Right renal pelvis (tissue), 4 donors: ENCODE results near the gene ETV7. TPM values are rescaled to one million over a fixed set of nuclear protein-coding genes. Genes with fewer than 3 reads are reported as not detected.
"Not testable (repeated sequence)": the region's sequence is repeated elsewhere in the genome, so short reads cannot be mapped to it uniquely, and the experiment has no call there.

ENCODE experiments used
- DNase-seq, 4 donors: peaks; one replicate each; pipeline ENCODE4 v3.0.0-alpha.2; 2013; ENCODE audit warnings: low read depth in 4 of 4, low spot score in 3 of 4, missing footprints in 1 of 4
- polyA plus RNA-seq, 4 donors: library from polyadenylated mRNA; unstranded; fragments of 120-200 nt; gene quantifications; one replicate each; pipeline ENCODE4 v1.2.1, GENCODE V29; 2013; ENCODE audit not compliant: insufficient read length in 4 of 4

The ETV7 gene
- polyA plus RNA-seq, 4 donors: 0.10 to 0.16 (median 0.11) TPM; not detected in 1

DNA sequence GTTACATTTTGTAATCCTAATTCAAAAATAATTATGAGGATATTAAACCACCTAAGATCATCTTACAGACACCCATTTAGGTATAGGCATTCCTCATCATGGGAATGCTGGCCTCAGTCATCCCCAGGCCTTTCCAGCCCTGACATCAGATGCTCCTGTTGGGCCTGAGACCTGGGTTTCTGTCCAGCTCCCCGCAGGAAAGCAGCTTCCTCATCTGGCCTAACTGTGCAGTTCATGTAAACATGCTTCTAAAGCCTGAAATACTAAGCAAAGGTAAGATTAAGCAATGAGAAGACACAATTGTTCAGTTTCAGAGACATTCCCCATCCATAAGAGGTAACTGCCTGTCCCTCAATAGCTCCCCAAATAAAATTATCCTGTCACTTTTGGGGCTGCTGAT lies 19.0 kb downstream of the ETV7 start:
- DNase-seq: no peak

DNA sequence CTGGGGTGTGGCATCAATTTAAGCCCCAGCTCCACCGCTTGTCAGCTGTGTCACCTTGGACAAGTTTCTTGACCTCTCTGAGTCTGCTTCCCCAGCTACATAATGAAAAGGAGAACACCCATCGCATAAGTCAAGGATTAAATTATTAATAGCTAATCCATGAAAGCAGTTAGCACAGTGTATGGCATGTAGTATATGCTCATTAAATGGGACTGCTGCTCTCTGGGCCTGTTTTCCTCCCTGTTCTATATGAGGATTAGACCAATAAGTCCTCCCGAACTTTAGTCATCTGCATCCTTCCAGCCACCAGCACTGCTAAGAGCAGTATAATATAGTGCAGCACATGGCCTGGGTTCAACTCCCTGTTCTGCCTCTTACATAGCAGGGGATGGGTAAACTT lies 19.7 kb downstream of the ETV7 start:
- DNase-seq: no peak

DNA sequence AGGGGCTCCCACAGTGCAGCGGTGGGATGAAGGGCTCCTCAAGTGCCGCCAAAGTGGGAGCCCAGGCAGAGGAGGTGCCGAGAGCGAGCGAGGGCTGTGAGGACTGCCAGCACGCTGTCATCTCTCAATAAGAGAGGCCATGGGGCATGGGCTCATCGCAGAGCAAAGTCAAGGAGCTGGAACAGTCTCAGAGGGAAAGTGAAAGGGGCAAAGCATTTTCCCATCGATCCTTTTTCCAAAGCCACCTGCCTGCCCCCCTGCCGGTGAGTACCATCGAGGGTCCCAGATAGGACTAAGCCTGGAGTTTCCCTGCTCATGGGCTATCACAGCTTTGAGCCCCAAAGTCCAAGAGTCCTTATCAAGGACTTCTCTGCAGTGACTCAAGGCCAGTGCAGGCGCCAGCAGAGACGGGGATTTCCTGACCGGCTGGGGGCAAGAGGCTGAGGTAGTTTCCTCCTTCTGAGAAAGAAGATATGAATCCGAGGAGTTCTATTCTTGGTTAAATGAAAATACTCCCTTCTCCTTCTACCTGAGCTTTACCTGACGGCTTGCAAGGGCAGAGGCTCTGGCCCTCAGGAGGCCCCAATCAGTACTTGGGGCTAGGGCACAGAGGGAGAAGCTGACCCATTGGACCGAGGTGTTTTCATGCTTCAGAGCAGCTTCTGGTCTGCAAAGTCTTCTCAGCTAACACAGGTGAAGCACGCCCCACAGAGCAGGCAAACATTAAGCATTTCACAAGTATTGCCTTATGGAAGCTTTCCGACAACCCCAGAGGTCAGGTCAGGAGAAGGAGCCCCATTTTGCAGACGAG lies 22.6 kb downstream of the ETV7 start:
- DNase-seq: no peak

DNA sequence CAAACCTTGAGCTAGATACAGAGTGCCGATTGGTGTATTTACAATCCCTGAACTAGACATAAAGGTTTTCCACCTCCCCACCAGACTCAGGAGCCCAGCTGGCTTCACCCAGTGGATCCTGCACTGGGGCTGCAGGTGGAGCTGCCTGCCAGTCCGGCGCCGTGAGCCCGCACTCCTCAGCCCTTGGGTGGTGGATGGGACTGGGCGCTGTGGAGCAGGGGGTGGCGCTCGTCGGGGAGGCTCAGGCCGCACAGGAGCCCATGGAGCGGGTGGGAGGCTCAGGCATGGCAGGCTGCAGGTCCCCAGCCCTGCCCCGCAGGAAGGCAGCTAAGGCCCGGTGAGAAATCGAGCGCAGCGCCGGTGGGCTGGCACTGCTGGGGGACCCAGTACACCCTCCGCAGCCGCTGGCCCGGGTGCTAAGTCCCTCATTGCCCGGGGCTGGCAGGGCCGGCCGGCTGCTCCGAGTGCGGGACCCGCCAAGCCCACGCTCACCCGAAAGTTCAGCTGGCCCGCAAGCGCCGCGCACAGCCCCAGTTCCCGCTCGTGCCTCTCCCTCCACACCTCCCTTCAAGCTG lies 23.3 kb downstream of the ETV7 start:
- DNase-seq: not testable (repeated sequence)

DNA sequence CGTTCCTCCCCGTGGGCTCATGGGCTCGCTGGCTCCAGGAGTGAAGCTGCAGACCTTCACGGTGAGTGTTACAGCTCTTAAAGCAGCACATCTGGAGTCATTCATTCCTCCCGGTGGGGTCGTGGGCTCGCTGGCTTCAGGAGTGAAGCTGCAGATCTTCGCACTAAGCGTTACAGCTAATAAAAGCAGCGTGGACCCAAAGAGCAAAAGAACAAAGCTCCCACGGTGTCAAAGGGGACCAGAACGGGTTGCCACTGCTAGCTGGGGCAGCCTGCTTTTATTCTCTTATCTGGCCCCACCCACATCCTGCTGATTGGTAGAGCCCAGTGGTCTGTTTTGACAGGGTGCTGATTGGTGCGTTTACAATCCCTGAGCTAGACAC lies 24.1 kb downstream of the ETV7 start:
- not testable (repeated sequence) for DNase-seq

DNA sequence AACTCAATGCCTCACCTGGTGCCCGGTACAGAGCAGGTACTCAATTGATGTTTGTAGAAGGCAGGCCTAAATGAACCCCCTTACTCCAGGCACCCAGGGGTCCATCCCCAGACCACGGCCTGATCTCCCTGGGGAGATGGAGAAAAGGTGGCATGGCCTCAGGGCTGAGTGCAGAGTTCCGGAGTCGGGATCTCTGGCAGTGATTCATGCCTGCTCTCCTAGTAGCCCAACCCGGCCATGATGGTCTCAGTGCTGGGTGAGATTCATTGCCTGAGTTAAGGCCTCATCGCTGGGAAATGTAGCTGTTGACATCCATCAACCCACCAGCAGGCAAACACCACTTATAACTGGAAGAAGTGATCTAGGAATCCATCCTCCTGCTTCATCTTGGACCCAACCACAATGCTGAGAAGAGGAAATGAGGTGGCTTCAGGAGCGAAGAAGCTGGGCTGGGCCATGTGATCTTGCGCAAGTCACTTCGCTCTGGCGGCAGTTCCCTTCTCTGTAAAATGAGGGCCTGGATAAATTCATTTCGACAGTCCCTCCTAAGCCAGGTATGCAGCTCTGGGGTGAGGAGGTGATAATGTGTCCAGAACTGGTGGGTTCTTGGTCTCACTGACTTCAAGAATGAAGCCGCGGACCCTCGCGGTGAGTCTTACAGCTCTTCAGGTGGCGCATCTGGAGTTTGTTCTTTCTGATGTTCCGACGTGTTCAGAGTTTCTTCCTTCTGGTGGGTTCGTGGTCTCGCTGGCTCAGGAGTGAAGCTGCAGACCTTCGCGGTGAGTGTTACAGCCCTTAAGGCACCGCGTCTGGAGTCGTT lies 24.7 kb downstream of the ETV7 start:
- DNase-seq: no peak

DNA sequence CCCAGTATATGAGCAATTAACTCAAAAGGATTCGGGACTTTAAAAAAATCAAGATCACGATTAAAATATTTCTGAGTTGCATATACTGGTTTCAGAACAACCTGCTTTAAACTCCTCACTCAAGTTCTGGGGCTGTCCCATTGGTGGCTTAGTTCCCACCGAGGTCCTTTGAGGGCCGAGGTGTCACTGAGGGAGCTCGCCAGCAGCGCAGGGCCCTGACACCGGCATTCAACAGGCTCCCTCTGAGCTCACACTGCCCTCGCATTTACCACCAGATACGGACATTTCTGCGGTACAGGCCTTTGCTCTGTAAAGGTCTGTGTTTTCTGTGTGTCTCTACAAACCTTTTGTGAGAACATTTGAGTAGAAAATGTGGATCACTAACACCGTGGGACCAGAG lies 26.4 kb downstream of the ETV7 start:
- DNase-seq: no peak

DNA sequence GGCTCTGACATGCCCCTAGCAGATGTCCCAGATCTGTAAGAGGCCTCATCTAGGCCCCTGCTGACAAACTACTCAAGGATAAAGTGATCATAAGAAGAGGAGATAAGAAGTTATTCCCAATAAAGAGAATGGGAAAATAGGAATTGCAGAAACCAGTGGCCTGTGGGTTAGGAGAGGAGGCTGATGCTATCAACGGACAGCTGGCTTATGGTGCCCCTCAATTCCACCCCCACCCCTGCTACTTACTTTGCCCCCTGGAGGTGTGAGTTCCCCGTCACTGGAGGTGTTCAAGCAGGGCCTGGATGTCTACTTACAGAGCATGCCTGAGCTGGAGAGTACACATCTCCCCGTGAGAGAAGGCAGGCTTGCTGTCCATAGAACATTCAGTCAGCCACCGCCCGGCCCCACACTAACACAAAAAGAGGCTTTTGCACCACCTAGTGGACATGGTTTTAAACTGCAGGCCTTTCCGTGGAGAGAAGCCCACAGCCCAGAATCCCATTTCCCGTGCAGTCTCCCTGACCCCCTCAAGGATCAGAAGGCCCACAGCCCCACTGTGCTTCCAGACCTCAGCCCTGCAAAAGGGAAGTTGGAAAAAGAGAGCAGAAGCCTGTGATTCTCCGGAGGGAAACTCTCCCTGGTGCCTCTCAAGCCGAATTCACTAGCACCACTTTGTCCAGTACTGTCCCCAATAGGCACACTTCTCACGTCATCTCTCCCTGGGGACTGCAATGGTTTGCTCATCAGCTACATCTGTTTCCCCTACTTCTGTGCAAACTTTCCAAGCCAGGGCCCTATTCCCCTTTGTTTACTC lies 27.0 kb downstream of the ETV7 start:
- peak; percentile 67 to 74 (median 73) for DNase-seq

DNA sequence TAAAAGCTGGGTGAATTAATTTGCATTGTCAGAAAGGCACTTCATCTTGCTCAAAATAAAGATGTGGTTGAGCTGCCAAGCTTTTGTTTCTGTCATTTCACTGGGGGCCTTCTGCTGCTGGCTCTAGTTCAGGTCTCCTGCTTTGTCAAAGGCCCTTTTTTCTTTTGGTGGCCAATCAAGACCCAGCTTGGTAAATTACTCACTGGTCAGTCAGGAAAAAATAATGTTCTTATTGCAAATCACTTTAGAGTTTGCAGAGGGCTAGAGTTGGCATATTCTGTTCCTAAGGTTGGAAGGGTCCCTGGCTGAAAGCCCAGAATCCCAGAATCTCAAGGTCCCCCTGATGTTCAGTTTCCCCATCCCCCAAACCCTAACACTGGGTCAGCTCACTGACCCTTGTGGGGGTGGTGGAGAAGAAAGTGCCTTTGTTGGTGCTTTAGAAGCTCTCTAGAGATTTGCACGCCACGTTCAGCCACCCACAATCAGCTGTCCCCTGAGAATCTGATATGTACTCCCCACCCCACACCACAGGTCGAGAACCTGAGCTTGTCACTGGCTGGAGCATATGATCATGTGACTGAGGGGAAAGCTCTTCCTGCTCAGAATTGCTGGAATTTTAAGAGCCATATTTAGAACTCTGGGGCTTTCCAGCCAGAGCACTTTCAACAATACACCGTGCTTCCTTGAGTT lies 29.1 kb downstream of the ETV7 start:
- no peak for DNase-seq

DNA sequence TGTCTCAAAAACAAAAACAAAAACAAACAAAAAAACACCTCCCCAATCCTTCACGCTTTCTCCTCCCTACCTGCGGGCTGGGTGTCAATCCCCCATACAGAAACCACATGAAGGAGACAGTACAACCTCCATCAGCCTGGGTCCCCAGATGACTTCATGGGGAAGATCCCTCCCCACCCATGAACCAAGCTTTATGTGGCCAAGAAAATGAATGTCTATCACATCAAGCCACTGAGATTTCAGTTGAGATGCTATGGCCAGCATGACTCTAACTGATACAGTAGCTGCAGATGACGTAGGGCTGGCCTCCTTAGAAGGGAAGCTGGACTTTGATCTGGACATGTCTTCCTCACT lies 29.6 kb downstream of the ETV7 start:
- DNase-seq: no peak

DNA sequence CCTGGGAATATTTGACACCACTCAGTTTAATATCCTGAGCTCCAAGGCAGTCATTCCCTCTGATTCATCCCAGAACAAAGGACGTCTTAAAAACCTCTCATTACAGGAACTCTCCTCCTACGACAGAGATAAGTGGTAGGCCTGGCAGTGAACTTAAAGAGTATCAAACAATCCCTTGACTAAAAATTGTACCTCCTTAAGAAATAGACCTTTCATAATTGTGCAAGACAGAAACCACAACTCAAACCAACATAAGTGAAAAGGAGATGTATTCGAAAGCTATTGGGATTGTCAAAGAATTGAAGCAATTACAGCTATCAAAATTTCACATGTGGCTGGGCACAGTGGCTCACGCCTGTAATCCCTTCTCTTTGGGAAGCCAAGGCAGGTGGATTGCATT lies 31.6 kb downstream of the ETV7 start:
- DNase-seq: no peak

DNA sequence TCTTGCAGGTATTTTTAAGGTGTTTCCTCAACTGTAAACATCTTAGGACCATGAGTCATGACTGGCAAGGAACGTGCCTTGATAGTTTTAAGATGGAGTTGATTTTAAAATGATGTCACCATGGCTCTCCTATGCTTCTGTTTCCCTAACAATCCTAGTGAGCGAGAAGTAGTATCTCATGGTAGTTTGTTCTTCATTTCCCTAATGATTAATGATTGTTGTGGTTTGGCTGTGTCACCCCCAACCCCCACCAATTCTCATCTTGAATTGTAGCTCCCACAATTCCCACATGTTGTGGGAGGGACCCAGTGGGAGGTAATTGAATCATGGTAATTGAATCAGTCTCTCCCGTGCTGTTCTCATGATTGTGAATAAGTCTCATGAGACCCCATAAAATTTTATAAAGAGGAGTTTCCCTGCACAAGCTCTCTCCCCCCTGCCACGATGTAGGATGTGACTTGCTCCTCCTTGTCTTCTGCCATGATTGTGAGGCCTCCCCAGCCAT lies 34.0 kb downstream of the ETV7 start:
- no peak for DNase-seq

DNA sequence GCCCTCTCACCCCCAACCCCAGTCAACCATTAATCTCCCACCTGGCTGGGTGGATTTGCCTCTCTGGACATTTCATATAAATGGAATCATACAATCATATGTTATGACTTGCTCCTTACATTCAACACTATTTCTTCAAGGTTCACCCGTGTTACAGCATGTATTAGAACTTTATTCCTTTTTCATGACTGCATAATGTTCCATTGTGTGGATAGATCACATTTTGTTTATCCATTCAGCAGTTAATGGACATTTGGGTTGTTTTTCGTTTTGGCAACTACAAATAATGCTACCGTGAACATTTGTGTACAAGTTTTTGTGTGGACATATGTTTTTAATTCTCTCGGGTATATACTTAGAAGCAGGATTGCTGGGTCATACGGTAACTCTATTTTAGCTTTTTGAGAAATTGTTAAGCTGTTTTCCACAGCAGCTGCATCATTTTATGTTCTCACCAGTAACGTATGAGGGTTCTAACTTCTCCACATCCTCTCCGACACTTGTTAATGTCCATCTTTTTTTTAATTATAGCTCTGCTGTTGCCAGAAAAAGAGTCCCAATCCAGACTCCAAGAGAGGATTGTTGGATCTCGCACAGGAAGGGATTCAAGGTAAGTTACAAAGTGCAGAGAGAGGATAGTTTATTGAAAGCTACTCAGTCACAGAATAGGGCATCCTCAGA lies 34.9 kb downstream of the ETV7 start:
- no peak for DNase-seq

DNA sequence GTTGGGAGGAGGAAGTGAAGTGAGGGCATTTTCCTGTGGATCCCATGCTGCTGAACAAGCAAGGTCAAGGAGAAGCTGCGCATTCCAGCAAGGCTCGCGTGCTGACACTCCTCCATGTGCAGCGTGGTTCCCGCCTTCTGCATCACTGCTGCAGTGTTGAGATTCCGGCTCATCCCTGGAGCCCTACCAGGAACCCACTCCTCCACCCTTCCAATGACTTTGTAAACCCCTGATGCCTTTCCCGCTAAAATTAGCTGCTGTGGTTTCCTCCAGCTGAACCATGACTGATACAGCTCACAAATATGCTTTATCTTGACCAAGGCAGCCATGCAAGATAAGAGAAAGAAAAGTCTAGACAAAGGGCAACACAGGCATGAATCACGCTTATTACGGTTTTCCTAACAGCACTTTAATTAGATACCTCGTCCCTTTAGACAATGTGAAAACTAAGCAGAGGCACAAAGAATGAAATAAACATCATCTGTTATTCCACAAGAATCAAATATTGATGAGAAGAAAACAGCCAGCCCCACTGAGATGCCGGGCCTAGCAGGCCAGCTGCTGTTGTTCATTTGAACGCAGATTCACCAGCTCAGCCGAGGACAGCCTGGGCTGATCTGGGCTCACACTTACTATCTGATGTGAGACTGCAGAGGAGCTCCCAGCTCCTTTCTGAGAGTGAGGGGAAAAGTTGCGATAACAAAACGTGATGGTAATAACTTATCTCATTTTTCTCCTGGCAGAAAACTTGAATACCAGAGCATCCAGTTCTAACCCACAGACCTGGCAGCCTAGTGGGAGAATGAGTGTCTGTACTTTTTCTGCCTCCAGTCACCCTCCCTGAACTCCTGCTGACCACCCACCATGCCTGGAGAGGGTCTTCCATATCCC lies 36.5 kb downstream of the ETV7 start:
- DNase-seq: no peak

DNA sequence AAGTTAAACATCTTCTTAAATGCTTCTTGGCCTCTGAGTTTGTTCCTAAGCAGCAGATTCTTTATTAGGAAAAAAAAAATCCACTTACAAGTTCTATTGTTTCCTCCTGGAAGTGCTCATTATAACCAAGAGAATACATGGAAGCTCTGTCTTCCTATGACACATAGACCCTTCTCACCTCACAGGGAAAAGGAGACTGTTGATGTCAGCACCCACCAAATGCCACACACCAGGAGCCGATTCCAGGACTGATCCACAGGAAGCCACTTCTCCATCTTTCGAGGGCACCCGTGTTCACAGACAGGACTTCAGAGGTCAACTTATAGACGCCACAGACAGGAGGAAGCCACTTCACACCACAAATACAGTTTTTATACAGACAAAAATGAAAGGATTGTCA lies 37.4 kb downstream of the ETV7 start:
- no peak for DNase-seq

DNA sequence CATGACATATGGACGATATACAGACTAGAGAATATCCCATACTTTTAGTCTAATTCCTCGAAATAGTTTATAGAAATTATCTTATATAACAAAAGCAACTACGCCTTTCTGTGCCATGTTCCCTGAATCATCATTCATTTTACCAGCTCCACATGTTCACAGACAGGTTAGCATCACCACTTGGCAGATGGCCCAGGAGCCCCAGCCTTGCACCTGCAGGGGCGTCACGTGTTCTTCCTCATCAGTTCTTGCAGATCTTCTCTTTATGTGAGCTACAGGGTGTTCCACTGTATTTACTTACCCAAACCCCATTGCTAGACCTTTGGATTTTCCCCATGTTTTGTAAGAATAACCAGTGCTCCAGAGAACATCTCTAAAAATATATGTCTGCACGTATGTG lies 38.2 kb downstream of the ETV7 start:
- DNase-seq: no peak

DNA sequence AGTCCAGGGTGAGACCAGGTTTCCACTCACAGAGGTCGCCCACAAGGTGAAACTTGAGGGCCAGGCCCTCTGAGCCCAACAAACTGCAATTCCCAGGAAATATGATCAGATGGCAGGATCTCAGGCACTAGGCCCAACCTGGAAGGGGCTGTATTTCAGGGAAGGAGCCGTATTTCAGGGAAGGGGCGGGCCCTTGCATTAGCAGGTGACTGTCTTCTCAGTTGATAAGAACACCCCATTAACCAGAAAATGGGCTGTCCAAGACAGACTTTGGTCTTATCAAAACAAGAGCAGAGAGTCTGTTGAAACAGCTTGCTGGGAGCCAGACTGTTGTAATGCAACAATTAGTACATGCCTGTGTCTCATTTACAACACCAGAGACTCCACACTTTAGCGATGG lies 39.8 kb downstream of the ETV7 start:
- DNase-seq: no peak

DNA sequence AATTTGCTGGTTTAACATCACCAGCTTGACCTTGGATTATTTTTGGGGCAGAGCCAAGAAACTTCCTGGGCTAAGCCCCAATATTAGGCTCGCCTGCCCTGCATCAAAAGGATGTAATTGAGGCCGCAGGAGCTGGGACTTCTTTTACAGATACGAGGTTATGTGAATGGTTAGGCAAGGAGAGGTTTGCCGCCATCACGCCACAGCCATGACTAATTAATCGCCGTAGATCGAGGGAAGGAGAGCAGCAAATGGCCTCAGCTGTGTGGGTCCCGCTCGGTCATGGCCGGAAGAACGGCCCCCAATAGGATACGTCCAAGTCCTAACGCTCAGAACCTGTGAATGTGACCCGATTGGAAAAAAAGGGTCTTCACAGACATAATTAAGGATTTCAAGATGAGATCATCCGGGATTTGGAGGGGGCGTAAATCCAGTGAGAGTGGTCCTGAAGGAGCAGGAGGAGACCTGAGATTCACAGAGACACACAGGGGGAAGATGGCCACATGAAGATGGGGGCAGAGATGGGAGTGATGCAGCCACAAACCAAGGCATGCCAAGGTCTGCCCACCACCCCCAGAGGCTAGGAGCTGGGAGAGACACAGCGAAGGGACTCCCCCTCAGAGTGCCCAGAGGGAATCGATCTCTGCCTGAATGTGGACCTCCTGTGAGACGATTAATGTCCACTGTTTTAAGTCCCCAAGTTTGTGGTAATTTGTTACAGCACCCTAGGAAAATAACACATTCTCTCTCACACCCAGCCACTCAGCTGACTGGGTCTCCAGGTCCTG lies 40.8 kb downstream of the ETV7 start:
- DNase-seq: no peak
